GM20000 (cell line): ENCODE measurements around the gene CNGA1.

Experiments
- DNase-seq: peaks from one replicate; pipeline ENCODE4 v3.0.0; 2012; ENCODE audit warnings: low spot score
- CTCF ChIP-seq: IDR thresholded peaks from 2 replicates; pipeline ENCODE4 v1.5.1; 2012; ENCODE audit warnings: mild to moderate bottlenecking, control low read depth; ENCODE audit errors: extremely low read depth, missing control alignments

CNGA1 gene

DNA sequence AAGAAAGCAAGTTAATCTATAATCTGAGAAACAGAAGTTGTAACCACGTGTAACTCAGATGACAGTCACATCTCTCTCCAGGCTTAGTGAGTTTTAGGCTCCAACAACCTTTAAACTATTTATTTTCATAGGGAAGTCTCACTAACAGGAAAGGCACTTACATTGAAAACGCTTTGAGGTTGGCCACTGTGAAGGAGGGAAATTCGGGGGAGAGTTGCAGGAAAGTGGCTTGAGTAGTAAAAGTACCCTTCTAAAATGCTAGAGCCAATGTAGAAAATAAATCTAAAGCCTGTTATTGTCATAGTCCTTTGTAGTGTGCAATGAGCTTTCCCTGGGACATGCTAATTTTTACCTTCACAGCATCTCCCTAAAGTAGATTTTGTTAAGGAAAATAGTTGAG is 101.1 kb downstream of the CNGA1 start:
- TF ChIP-seq CTCF = no peak
- no peak for DNase-seq

DNA sequence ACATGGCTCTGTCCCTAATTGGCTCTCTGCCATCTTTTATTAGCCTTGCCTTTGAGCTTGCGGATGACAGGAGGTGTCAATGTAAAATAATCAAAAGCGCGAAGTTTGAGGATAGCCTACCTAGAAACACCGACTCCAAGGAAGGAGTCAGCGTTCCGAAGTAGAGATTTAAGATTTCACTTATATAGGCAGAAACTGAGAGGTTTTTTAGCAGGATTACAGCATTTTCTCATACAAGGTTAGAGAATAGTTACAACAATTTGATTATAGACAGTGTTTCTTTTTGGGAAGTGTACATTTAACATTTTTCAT is 101.6 kb downstream of the CNGA1 start:
- DNase-seq = no peak
- no peak for TF ChIP-seq CTCF

- peak; percentile 91 for DNase-seq
- TF ChIP-seq CTCF = no peak
Observed at GRCh38 chr4:47914220-47914925, 102.1 kb downstream of the CNGA1 start, which contains the start of gene NFXL1. NFXL1 (minus strand) TSS chr4:47914583; CDS start chr4:47914203, 380 bp downstream.

GRCh38 chr4:47913861-47914219 is 102.6 kb downstream of the CNGA1 start:
- DNase-seq = peak; percentile 13
- no peak for TF ChIP-seq CTCF

GRCh38 chr4:47913330-47913729 is 103.2 kb downstream of the CNGA1 start:
- no peak for DNase-seq
- TF ChIP-seq CTCF = no peak

DNA sequence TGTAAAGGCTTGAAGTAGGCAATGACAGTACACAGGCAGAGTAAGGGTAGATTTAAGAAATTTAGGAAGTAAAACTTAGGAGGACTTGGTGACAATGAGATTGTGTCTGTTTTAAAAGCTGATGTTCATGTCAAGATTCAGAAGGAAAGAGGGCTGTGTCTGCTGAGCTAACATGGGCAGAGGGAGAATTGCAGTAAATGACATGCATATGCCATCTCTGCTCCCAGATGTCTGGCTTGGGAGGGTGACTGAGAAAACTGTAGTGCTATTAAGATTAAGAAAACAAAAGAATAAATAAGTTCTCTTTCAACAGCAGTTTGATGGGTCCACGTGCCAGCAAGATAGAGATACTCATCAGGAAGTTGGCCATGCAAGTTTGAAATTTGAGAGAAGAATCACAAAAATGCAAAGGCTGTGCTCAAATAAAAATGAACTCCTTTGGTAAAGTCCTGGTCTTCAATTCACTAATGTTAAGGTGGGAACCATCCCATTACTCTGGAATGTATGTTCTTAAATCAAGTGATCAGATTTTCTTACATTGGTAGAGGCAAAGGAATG is 109.3 kb downstream of the CNGA1 start:
- no peak for DNase-seq
- no peak for TF ChIP-seq CTCF

GRCh38 chr4:47899639-47900038 is 116.8 kb downstream of the CNGA1 start:
- TF ChIP-seq CTCF = no peak
- no peak for DNase-seq
